Measurements from ENCODE around the gene MAB21L1. TPM values are rescaled to one million over a fixed set of nuclear protein-coding genes. Genes with fewer than 3 reads are reported as not detected.

The MAB21L1 gene
- total RNA-seq, 1 experiment from 2014 or later = not detected

- TF ChIP-seq FOSL1 (IDR thresholded peaks at IDR 0.05; ENCODE audit: low read depth) (no peak), CBX3 (IDR thresholded peaks at IDR 0.05; ENCODE audit: low read depth) (no peak), ZBTB33 (IDR thresholded peaks at IDR 0.05; ENCODE audit: extremely low read depth, insufficient replicate concordance, low read length) (no peak), EZH2 (IDR thresholded peaks at IDR 0.05) (no peak), CTCF (IDR thresholded peaks at IDR 0.05 in 2 of 3, conservative IDR thresholded peaks at IDR 0.05 in 1 of 3; ENCODE audit: borderline replicate concordance in 1 of 3, insufficient read depth in 1 of 3, low read depth in 2 of 3, low read length in 2 of 3) (no peak), TCF7L2 (IDR thresholded peaks at IDR 0.05; ENCODE audit: borderline replicate concordance, extremely low read depth, insufficient read depth, insufficient read length) (no peak), JUND (IDR thresholded peaks at IDR 0.05) (no peak), POLR2A (IDR thresholded peaks at IDR 0.05; ENCODE audit: borderline replicate concordance, extremely low read depth, insufficient read depth, insufficient read length) (no peak), SIN3A (IDR thresholded peaks at IDR 0.05; ENCODE audit: low read depth) (no peak), MAX (IDR thresholded peaks at IDR 0.05) (no peak), EGR1 (IDR thresholded peaks at IDR 0.05; ENCODE audit: low read depth) (no peak)
- BruUV-seq (replicated peaks) = no TSS peak
- H2AFZ ChIP-seq (ENCODE audit: low read depth, low read length, poor library complexity, severe bottlenecking) = no peak overlapping the region
- ATAC-seq (no peak), DNase-seq (ENCODE audit: low read depth, low spot score) (no peak)
- H3K9ac ChIP-seq (ENCODE audit: low read length) = no peak overlapping the region
- ChIA-PET RAD21 (ENCODE audit: low non-redundant PET in 1 of 2, low total read pairs in 2 of 2, uncharacterized antibody in 2 of 2, unreplicated experiment in 2 of 2) (no interaction called here), POLR2A (no interaction called here), CTCF (no interaction called here)
- H3K9me3 ChIP-seq (ENCODE audit: control insufficient read depth in 1 of 2, insufficient read depth in 1 of 2, low read depth in 1 of 2, low read length in 2 of 2) = no peaks in the 10 kb centered on the region
- no peaks in the 10 kb centered on the region for H3K36me3 ChIP-seq (ENCODE audit: control insufficient read depth in 1 of 2, insufficient read depth in 2 of 2, low read length in 2 of 2)
- H3K9me2 ChIP-seq (ENCODE audit: insufficient read depth) = no peaks in the 10 kb centered on the region
- H3K79me2 ChIP-seq (ENCODE audit: insufficient read depth, low read length) = no peaks in the 10 kb centered on the region
- H3K27me3 ChIP-seq (ENCODE audit: insufficient read depth, low read length) = no peaks in the 10 kb centered on the region
- no peak overlapping the region for H3K27ac ChIP-seq (ENCODE audit: low read depth, low read length)
- intact Hi-C loops (cut with micrococcal nuclease) = no loop called here
- H3K4me3 ChIP-seq (replicated peaks in 1 of 2; ENCODE audit: low read depth in 1 of 2, low read length in 2 of 2) = no peak overlapping the region
- H3K4me1 ChIP-seq (ENCODE audit: control insufficient read depth in 1 of 2, insufficient read depth in 2 of 2, low read length in 2 of 2) = no peaks in the 10 kb centered on the region
- no peaks in the 10 kb centered on the region for H4K20me1 ChIP-seq (ENCODE audit: insufficient read depth)
- no peak overlapping the region for H3K4me2 ChIP-seq (ENCODE audit: low read length)
Observed at GRCh38 chr13:35448465-35448864, 28.0 kb downstream of the MAB21L1 start.
